ENCODE results near the gene SUGP2.

DNA sequence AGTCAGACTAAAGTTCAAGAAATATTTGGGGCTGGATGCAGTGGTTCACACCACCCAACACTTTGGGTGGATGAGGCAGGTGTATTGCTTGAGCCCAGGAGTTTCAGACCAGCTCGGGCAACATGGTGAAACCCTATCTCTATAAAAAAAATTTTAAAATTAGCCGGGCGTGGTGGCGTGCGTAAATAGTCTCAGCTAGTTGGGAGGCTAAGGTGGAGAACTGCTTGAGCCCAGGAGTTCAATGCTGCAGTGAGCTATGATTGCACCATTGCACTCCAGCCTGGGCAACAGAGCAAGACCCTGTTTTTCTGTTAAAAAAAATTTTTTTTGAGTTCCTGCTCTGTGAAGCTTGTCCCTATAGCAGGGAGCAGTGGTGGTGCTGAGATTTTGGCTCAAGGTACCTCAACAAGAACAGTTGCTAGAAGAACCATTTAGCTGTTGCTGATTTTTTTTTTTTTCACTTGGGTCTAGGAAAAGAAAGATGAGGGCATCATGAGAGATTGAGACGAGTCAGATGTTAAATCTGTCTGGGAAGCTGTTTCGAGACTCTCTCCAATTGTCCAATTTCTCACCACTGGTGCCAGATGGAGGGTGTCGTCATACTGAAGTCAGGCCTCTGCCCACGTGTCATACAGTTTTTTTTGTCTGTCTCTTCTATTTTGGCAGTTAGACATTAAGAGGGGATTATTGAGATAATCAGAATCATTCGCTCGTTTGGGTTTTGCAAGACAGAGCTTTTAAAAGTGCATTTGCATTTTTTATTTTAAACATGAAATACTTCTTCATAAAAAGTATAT, 34.2 kb upstream of the SUGP2 start:
- TF ChIP-seq BHLHE40 (IDR thresholded peaks at IDR 0.05; ENCODE audit: borderline replicate concordance) (no peak), FOXK2 (IDR thresholded peaks at IDR 0.05) (no peak), FOXM1 (IDR thresholded peaks at IDR 0.05; ENCODE audit: borderline replicate concordance) (no peak), SUZ12 (IDR thresholded peaks at IDR 0.05) (no peak), TARDBP (IDR thresholded peaks at IDR 0.05) (no peak), SP1 (IDR thresholded peaks at IDR 0.05) (no peak), ARNT (IDR thresholded peaks at IDR 0.05) (no peak), ELF4 (IDR thresholded peaks at IDR 0.05) (no peak), L3MBTL2 (conservative IDR thresholded peaks at IDR 0.05) (no peak), FOXA1 (IDR thresholded peaks at IDR 0.05) (no peak), NFRKB (IDR thresholded peaks at IDR 0.05) (no peak), HDGF (IDR thresholded peaks at IDR 0.05; ENCODE audit: borderline replicate concordance) (no peak), ZNF384 (IDR thresholded peaks at IDR 0.05) (no peak)
- TF ChIP-seq, protein P1, sequence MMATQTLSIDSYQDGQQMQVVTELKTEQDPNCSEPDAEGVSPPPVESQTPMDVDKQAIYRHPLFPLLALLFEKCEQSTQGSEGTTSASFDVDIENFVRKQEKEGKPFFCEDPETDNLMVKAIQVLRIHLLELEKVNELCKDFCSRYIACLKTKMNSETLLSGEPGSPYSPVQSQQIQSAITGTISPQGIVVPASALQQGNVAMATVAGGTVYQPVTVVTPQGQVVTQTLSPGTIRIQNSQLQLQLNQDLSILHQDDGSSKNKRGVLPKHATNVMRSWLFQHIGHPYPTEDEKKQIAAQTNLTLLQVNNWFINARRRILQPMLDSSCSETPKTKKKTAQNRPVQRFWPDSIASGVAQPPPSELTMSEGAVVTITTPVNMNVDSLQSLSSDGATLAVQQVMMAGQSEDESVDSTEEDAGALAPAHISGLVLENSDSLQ (IDR thresholded peaks at IDR 0.05), result no peak
